Panc1 (cell line): Measurements from ENCODE around the gene GBP5. TPM values are rescaled to one million over a fixed set of nuclear protein-coding genes. Genes with fewer than 3 reads are reported as not detected.

Experiments
- ATAC-seq: fragments of 200-7000 bp; cut with Tn5 transposase; 2 replicates; pipeline ENCODE4 v1.9.1; 2020; ENCODE audit warnings: mild to moderate bottlenecking, moderate library complexity
- BruUV-seq: library from RNA; stranded (reverse); fragments of 400-500 nt; replicated peaks from 2 replicates; lab custom pipeline; 2021; lab: Mats Ljungman, UMichigan
- CTCF ChIA-PET: fragments of 300-600 bp; sonication (Branson Sonifier 250); formaldehyde crosslinking; loops from one replicate; lab custom pipeline; 2022; ENCODE audit warnings: antibody characterized with exemption; lab: Charles Lee
- POLR2A ChIA-PET: fragments of 300-600 bp; sonication (Branson Sonifier 250); formaldehyde crosslinking; loops from one replicate; lab custom pipeline; 2022; ENCODE audit warnings: antibody characterized with exemption; lab: Charles Lee
- DNase-seq: peaks from one replicate; pipeline ENCODE4 v3.0.0-alpha.2; 2010; ENCODE audit warnings: low read depth, low spot score
- H3K27ac ChIP-seq: 2 replicates; pipeline ENCODE4 v1.5.1; 2011; ENCODE audit warnings: mild to moderate bottlenecking, low read length, inconsistent platforms
- H3K27me3 ChIP-seq: fragments of 200-500 bp; sonication (Bioruptor generic); 2 replicates; pipeline ENCODE4 v1.6.0; 2014; ENCODE audit warnings: low read length, inconsistent platforms; ENCODE audit not compliant: control insufficient read depth, insufficient read depth
- H3K36me3 ChIP-seq: fragments of 200-500 bp; sonication (Bioruptor generic); 2 replicates; pipeline ENCODE4 v1.5.1; 2014; ENCODE audit warnings: inconsistent platforms, mild to moderate bottlenecking, low read length, moderate library complexity; ENCODE audit not compliant: control insufficient read depth, insufficient read depth
- H3K4me1 ChIP-seq: 2 replicates; pipeline ENCODE4 v1.5.1; 2011; ENCODE audit warnings: inconsistent platforms, mild to moderate bottlenecking, low read length, moderate library complexity; ENCODE audit not compliant: control insufficient read depth, insufficient read depth
- H3K4me3 ChIP-seq, 2 experiments: 2 replicates each; pipeline ENCODE4 v1.5.1; 2011 to 2012; ENCODE audit warnings: low read depth in 2 of 2, low read length in 2 of 2, mild to moderate bottlenecking in 2 of 2, inconsistent platforms in 1 of 2, moderate library complexity in 1 of 2
- H3K9me3 ChIP-seq: fragments of 200-500 bp; sonication (Bioruptor generic); 2 replicates; pipeline ENCODE4 v1.5.1; 2014; ENCODE audit warnings: low read depth, mild to moderate bottlenecking, inconsistent platforms, low read length, moderate library complexity; ENCODE audit not compliant: control insufficient read depth, insufficient read depth
- POLR2AphosphoS5 ChIP-seq: IDR thresholded peaks from 2 replicates; pipeline ENCODE4 v1.6.1; 2012; ENCODE audit warnings: mild to moderate bottlenecking, low read depth, low read length, moderate library complexity
- SIN3A ChIP-seq: IDR thresholded peaks from 2 replicates; pipeline ENCODE4 v1.6.1; 2012; ENCODE audit warnings: low read depth, mild to moderate bottlenecking, low read length, moderate library complexity, borderline replicate concordance; ENCODE audit not compliant: insufficient read depth
- TCF7L2 ChIP-seq: IDR thresholded peaks from 2 replicates; pipeline ENCODE4 v1.6.1; 2011; ENCODE audit warnings: mild to moderate bottlenecking, low read depth, low read length, inconsistent platforms
- in situ Hi-C: cut with HindIII; loops from 2 replicates; pipeline ENCODE4 v1.10.0; 2016; ENCODE audit warnings: low sequenced_read_pairs, low pct_unique_long_range_greater_than_20kb
- intact Hi-C: fragments of 100-400 bp; cut with micrococcal nuclease; formaldehyde crosslinking; loops from one replicate; pipeline ENCODE4 v1.10.0; 2022; ENCODE audit not compliant: unreplicated experiment
- total RNA-seq: library from RNA; stranded (reverse); gene quantifications from one replicate; pipeline ENCODE4 v1.2.1, GENCODE V29; 2021; ENCODE audit not compliant: unreplicated experiment
- TF ChIP-seq, protein P1 (sequence below): fragments of 450-650 bp; IDR thresholded peaks from 2 replicates; pipeline ENCODE4 v1.5.1; 2017; ENCODE audit warnings: mild to moderate bottlenecking
- TF ChIP-seq, protein P2 (sequence below), 2 experiments: IDR thresholded peaks; 2 replicates each; pipeline ENCODE4 v1.6.1; 2011 to 2012; ENCODE audit warnings: low read depth in 2 of 2, control low read depth in 1 of 2, low read length in 1 of 2, mild to moderate bottlenecking in 1 of 2, moderate library complexity in 1 of 2; ENCODE audit not compliant: insufficient read depth in 1 of 2

Gene GBP5
- total RNA-seq, 1 experiment from 2014 or later = 0.10 TPM

DNA sequence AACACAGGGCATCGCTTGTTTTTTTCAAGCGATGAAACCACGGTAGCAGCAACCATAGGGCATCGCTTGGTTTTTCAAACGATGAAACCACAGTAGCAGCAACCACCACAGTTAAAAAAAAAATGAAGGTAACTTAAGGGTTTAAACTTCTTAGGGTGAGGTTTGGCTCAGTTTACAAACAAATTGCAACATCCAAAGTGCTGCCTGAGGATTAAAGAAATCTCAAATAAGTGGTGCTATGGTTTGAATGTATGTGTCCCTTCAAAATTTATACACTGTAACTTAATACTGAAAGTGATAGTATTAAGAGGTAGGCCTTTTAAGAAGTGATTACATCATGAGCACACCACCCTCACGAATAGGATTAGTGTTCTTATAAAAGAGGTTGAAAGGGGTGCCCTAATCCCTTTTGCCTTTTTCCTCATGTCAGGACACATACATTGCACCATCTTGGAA lies 6.4 kb upstream of the GBP5 start:
- no TSS peak for BruUV-seq
- ChIA-PET POLR2A (no interaction called here), CTCF (no interaction called here)
- no peaks in the 10 kb centered on the region for H3K36me3 ChIP-seq
- in situ Hi-C loops (no loop called here), intact Hi-C loops (no loop called here)
- DNase-seq (no peak), ATAC-seq (no peak)
- TF ChIP-seq, protein P1, sequence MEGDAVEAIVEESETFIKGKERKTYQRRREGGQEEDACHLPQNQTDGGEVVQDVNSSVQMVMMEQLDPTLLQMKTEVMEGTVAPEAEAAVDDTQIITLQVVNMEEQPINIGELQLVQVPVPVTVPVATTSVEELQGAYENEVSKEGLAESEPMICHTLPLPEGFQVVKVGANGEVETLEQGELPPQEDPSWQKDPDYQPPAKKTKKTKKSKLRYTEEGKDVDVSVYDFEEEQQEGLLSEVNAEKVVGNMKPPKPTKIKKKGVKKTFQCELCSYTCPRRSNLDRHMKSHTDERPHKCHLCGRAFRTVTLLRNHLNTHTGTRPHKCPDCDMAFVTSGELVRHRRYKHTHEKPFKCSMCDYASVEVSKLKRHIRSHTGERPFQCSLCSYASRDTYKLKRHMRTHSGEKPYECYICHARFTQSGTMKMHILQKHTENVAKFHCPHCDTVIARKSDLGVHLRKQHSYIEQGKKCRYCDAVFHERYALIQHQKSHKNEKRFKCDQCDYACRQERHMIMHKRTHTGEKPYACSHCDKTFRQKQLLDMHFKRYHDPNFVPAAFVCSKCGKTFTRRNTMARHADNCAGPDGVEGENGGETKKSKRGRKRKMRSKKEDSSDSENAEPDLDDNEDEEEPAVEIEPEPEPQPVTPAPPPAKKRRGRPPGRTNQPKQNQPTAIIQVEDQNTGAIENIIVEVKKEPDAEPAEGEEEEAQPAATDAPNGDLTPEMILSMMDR = no peak
- no peak for TF ChIP-seq SIN3A
- no peak for TF ChIP-seq POLR2AphosphoS5
- TF ChIP-seq TCF7L2 = no peak
- TF ChIP-seq, protein P2, sequence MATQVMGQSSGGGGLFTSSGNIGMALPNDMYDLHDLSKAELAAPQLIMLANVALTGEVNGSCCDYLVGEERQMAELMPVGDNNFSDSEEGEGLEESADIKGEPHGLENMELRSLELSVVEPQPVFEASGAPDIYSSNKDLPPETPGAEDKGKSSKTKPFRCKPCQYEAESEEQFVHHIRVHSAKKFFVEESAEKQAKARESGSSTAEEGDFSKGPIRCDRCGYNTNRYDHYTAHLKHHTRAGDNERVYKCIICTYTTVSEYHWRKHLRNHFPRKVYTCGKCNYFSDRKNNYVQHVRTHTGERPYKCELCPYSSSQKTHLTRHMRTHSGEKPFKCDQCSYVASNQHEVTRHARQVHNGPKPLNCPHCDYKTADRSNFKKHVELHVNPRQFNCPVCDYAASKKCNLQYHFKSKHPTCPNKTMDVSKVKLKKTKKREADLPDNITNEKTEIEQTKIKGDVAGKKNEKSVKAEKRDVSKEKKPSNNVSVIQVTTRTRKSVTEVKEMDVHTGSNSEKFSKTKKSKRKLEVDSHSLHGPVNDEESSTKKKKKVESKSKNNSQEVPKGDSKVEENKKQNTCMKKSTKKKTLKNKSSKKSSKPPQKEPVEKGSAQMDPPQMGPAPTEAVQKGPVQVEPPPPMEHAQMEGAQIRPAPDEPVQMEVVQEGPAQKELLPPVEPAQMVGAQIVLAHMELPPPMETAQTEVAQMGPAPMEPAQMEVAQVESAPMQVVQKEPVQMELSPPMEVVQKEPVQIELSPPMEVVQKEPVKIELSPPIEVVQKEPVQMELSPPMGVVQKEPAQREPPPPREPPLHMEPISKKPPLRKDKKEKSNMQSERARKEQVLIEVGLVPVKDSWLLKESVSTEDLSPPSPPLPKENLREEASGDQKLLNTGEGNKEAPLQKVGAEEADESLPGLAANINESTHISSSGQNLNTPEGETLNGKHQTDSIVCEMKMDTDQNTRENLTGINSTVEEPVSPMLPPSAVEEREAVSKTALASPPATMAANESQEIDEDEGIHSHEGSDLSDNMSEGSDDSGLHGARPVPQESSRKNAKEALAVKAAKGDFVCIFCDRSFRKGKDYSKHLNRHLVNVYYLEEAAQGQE (IDR thresholded peaks at IDR 0.05; ENCODE audit: insufficient read depth in 1 of 2, low read depth in 2 of 2, low read length in 1 of 2) = no peak
- H3K4me1 ChIP-seq = no peaks in the 10 kb centered on the region
- no peaks in the 10 kb centered on the region for H3K27me3 ChIP-seq
- H3K9me3 ChIP-seq = no peaks in the 10 kb centered on the region
- H3K27ac ChIP-seq = no peak overlapping the region
- H3K4me3 ChIP-seq = no peak overlapping the region

DNA sequence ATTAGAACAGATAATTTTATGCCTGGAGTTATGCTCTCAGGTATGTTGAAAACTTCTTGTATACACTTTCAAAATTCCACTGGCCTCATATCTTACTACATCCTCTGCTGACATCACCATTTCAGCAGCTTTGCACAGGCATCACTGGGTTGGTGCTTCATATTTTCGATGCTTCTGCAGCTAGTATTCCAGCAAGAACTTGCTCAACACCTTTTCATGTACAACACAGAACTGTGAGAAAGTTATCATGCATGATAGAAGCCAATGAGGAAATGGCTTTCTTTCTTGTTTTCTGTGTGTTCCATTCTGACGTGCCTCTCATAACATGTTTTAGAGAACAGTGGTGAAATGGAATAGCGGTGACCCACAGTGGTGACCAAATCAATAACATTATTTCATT lies 5.1 kb upstream of the GBP5 start:
- Histone ChIP-seq H3K4me3 (no peak overlapping the region), H3K9me3 (no peaks in the 10 kb centered on the region), H3K27ac (no peak overlapping the region), H3K4me1 (no peaks in the 10 kb centered on the region), H3K36me3 (no peaks in the 10 kb centered on the region), H3K27me3 (no peaks in the 10 kb centered on the region)
- in situ Hi-C loops = no loop called here
- BruUV-seq = no TSS peak
- ATAC-seq (no peak), DNase-seq (no peak)
- ChIA-PET CTCF (no interaction called here), POLR2A (no interaction called here)
- intact Hi-C loops = no loop called here
- TF ChIP-seq, protein P2 (IDR thresholded peaks at IDR 0.05; ENCODE audit: insufficient read depth in 1 of 2, low read depth in 2 of 2, low read length in 1 of 2) = no peak
- TF ChIP-seq POLR2AphosphoS5 (no peak), SIN3A (no peak), TCF7L2 (no peak)
- TF ChIP-seq, protein P1 = no peak
